Omental fat pad (tissue), 4 donors: ENCODE results near the gene MAML3. TPM values are rescaled to one million over a fixed set of nuclear protein-coding genes. Genes with fewer than 3 reads are reported as not detected.

ENCODE experiments used
- ATAC-seq: fragments of 150-250 bp; one replicate; pipeline ENCODE4 v1.9.1; 2016; ENCODE audit warnings: mild to moderate bottlenecking, moderate library complexity; ENCODE audit not compliant: low FRiP score
- DNase-seq: peaks from one replicate; pipeline ENCODE4 v3.0.0-alpha.2; 2019; ENCODE audit warnings: low spot score
- total RNA-seq, 4 donors: library from RNA; depleted of rRNA; stranded (reverse); fragments of >200 nt; gene quantifications; one replicate each; pipeline ENCODE4 v1.1.0, GENCODE V29; 2016
- TF ChIP-seq, protein P1 (sequence below), 3 donors: fragments of 450-650 bp; IDR thresholded peaks; one replicate each; pipeline ENCODE4 v1.5.1; 2016 to 2017; ENCODE audit warnings: antibody characterized with exemption in 3 of 3, mild to moderate bottlenecking in 3 of 3, moderate library complexity in 2 of 3

MAML3 gene
- total RNA-seq, 4 donors from 2014 or later = 4.8 to 12.8 (median 11.7) TPM

DNA sequence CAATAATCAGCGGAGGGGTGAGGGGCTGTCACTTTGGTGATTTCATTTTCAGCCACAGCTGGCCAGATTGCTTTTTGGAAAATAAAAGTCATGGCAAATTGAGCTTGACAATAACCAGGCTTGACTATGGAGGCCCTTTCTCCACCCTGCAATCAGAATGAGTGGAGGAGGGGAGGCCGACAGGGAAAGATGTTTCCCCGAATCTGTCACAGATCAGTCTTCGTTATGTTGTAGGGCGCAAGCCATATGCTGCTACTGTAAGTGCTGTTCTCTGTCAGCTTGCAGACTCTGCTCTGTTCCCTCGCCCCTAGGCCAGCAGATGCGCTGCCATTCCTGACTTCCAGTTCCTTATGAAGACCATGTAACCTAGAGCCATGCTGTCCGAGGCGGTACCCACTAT is 374.3 kb downstream of the MAML3 start:
- ATAC-seq = no peak
- DNase-seq = no peak
- TF ChIP-seq, protein P1, sequence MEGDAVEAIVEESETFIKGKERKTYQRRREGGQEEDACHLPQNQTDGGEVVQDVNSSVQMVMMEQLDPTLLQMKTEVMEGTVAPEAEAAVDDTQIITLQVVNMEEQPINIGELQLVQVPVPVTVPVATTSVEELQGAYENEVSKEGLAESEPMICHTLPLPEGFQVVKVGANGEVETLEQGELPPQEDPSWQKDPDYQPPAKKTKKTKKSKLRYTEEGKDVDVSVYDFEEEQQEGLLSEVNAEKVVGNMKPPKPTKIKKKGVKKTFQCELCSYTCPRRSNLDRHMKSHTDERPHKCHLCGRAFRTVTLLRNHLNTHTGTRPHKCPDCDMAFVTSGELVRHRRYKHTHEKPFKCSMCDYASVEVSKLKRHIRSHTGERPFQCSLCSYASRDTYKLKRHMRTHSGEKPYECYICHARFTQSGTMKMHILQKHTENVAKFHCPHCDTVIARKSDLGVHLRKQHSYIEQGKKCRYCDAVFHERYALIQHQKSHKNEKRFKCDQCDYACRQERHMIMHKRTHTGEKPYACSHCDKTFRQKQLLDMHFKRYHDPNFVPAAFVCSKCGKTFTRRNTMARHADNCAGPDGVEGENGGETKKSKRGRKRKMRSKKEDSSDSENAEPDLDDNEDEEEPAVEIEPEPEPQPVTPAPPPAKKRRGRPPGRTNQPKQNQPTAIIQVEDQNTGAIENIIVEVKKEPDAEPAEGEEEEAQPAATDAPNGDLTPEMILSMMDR (IDR thresholded peaks at IDR 0.05) = no peak

DNA sequence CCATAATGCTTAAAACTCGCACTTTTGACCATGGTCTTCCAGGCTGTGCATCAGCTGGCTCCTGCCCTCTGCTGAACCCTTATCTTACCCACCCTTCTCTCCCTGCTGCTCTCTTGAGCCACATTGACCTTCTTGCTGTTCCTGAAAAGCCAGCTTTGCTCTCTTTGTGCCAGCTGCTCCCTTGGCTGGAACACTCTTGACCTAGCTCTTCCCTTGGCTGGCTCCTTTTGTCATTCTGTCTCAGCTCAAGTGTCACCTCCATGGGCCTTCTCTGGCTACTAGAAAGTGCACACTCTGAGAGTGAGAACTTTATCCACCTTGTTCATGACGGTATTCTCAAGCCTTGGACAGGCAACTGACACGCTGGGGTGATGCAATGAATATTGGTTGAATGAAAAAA is 376.2 kb downstream of the MAML3 start:
- no peak for ATAC-seq
- TF ChIP-seq, protein P1 (IDR thresholded peaks at IDR 0.05) = no peak

DNA sequence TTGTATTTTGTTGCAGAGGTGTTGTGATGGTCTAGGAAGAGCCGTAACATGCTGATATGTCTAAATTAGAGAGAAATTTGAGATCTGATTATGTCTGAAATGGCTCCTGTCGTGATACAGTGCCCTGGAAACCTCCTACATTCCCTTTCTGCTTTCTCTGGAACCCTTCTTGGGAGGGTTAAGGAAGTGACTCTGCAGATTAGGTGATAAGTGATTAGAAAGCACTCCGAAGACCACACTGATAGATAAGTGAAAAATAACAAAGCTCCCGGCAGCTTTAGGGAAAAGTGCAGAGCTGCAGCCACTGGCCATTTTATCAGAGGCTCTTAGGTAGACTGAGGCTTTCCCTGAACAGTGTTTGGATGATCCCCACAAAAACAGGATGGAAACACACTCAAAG is 377.7 kb downstream of the MAML3 start:
- DNase-seq (no peak), ATAC-seq (no peak)
- TF ChIP-seq, protein P1 (IDR thresholded peaks at IDR 0.05) = no peak

More for the DNA sequence above, 376.2 kb downstream of the MAML3 start:
- DNase-seq = no peak

DNA sequence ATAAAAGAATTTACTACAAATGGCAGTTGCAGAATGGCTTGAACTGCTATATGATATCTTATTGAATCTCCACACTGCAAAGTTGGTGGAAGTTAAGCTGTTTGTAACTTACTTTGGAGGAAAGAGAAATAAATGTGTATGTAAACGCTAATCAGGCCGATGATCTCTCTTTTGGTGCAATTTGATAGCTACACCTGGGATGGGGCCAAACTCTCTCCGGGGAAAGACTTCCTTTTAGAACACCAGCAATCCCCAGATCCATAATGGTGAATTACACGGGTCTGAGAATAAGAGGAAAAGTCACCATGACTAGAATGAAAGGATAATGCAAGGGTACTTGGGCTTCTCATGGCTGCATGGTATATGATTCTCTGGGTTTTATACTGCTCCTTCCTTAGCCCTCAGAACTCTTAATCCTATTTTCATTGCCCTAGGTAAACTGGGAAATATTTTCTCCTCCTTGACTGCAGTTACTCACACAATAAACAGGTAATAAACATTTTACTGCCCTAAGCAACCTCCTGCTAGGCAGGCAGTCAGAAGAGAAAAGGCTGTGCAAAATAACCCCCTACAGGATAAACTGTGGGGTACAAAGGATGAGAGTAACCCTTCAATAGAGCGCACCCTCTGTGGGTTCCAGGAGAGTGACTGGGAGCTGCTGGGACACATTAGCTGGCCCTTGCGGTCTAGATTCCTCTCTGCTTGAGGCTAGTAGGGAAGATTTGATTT is 379.1 kb downstream of the MAML3 start:
- TF ChIP-seq, protein P1 (IDR thresholded peaks at IDR 0.05) = no peak
- no peak for ATAC-seq
- DNase-seq = no peak

DNA sequence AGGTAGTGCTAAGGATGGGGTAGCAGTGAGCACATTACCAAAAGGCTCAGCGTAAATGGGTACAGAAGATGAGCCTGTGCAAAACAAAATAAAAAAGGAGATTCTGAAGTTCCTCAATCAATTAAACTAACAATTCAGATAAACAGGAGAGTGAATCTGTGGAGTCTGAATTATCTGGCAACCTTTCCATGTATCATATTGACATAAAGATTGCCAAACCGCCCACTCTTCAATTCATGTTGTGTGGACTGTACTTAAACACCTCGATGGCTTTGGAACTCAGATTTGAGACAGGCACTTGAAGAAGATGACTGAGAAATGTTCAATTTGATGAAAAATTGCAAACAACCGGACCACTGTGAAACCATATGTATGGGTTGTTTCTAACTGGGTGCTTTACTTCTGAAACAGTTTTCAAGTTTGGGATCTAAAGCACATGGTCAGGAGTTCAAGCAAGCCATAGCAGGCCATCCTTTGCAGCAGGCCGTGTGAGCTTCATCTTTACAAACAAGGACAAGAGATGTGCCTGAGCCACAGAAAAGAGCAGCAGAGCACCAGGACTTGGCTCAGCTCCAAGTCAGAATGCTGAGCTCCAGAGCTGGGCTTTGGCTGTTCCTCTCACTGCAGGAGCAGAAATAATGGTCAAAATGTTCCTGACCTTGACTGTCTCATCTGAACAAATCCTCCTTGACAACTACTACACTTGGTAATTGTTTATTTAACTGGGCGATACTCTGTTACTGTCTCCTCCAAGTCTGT is 380.2 kb downstream of the MAML3 start:
- ATAC-seq = no peak
- TF ChIP-seq, protein P1 (IDR thresholded peaks at IDR 0.05) = no peak
- DNase-seq = no peak

DNA sequence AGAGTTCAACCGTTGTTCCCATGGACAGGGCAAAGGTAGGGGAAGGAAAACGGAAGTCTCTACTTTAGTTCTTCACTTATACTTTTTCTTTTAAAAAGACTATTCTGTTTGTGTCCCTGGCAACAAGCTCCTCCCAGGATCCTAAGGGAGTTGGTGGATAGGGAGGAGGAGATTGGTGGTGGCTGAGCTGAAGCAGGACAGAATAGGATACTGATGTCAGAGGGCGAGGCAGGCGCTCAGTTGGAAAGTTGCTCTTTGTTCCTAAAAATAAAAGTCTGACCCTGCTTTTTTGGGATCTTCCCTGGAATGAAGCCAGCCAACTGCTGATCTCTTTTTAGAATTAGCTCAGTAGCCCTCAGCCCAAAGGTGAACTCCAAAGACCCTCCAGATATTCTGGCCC is 383.6 kb downstream of the MAML3 start:
- ATAC-seq = no peak

More for the DNA sequence above, 383.6 kb downstream of the MAML3 start:
- DNase-seq = no peak
- TF ChIP-seq, protein P1 (IDR thresholded peaks at IDR 0.05) = no peak
